Stimulated activated CD4-positive, alpha-beta T cell treated with anti-CD3 and anti-CD28 coated beads, Interleukin-2, amount 100 ng/mL, for 4 hours (primary cell): ENCODE data around the gene MLPH.

Experiments used
- DNase-seq: peaks from one replicate; pipeline ENCODE4 v3.0.0-alpha.2; 2020; ENCODE audit warnings: low read depth

Gene MLPH

GRCh38 chr2:237603049-237603717, 116.1 kb downstream of the MLPH start:
- no peak for DNase-seq

GRCh38 chr2:237603718-237604362, 116.8 kb downstream of the MLPH start:
- peak; percentile 44 for DNase-seq

- no peak for DNase-seq
Measured at GRCh38 chr2:237604391-237604790, 117.3 kb downstream of the MLPH start.
